Neuronal stem cell (in vitro differentiated cells): ENCODE results near the gene SGTA.
A peak's percentile ranks its signal among the peaks of the same experiment; 100 is the strongest.

Experiments
- DNase-seq: peaks from one replicate; pipeline ENCODE4 v3.0.0-alpha.2; 2013; ENCODE audit warnings: low spot score
- H2AFZ ChIP-seq: one replicate; pipeline ENCODE4 v1.6.1; 2013; ENCODE audit warnings: mild to moderate bottlenecking, low read length, inconsistent platforms
- H2AK5ac ChIP-seq: 2 replicates; pipeline ENCODE4 v1.6.1; 2013; ENCODE audit warnings: low read depth, mild to moderate bottlenecking, inconsistent platforms, low read length, moderate library complexity, mixed read lengths
- H2BK120ac ChIP-seq: 2 replicates; pipeline ENCODE4 v1.6.1; 2013; ENCODE audit warnings: low read depth, mild to moderate bottlenecking, inconsistent platforms, low read length, moderate library complexity, mixed read lengths
- H2BK12ac ChIP-seq: one replicate; pipeline ENCODE4 v1.6.1; 2013; ENCODE audit warnings: low read length, inconsistent platforms
- H2BK15ac ChIP-seq: 2 replicates; pipeline ENCODE4 v1.6.1; 2013; ENCODE audit warnings: mild to moderate bottlenecking, low read length, inconsistent platforms, mixed read lengths
- H2BK5ac ChIP-seq: one replicate; pipeline ENCODE4 v1.6.1; 2013; ENCODE audit warnings: inconsistent platforms, mild to moderate bottlenecking, low read length, moderate library complexity
- H3K14ac ChIP-seq: one replicate; pipeline ENCODE4 v1.6.1; 2013; ENCODE audit warnings: low read length, inconsistent platforms
- H3K18ac ChIP-seq: 2 replicates; pipeline ENCODE4 v1.6.1; 2013; ENCODE audit warnings: low read length, inconsistent platforms
- H3K23ac ChIP-seq: 2 replicates; pipeline ENCODE4 v1.6.1; 2013; ENCODE audit warnings: low read depth, mild to moderate bottlenecking, mixed read lengths, low read length, inconsistent platforms; ENCODE audit not compliant: poor library complexity
- H3K27ac ChIP-seq: replicated peaks from 3 replicates; pipeline ENCODE4 v1.5.1; 2013; ENCODE audit warnings: low read length, inconsistent platforms
- H3K27me3 ChIP-seq, 3 experiments: 2 replicates each; pipeline ENCODE4 v1.6.1; 2013; ENCODE audit warnings: low read length in 3 of 3, mild to moderate bottlenecking in 2 of 3, inconsistent platforms in 1 of 3, low read depth in 1 of 3, mixed read lengths in 1 of 3, moderate library complexity in 1 of 3; ENCODE audit not compliant: control insufficient read depth in 3 of 3, insufficient read depth in 3 of 3
- H3K36me3 ChIP-seq, 2 donors: replicated peaks in 1 of 2; 2 replicates each; pipeline ENCODE4 v1.6.1; 2013; ENCODE audit warnings: low read length in 2 of 2; ENCODE audit not compliant: control insufficient read depth in 2 of 2, insufficient read depth in 2 of 2
- H3K4ac ChIP-seq: 2 replicates; pipeline ENCODE4 v1.6.1; 2013; ENCODE audit warnings: inconsistent platforms, mild to moderate bottlenecking, low read length, moderate library complexity
- H3K4me1 ChIP-seq, 2 donors: 1 replicate in 1 of 2; 2 replicates in 1 of 2; pipeline ENCODE4 v1.6.1; 2013; ENCODE audit warnings: low read length in 2 of 2, low read depth in 1 of 2; ENCODE audit not compliant: control insufficient read depth in 2 of 2, insufficient read depth in 1 of 2
- H3K4me2 ChIP-seq: one replicate; pipeline ENCODE4 v1.6.1; 2013; ENCODE audit warnings: mild to moderate bottlenecking, low read length, inconsistent platforms; ENCODE audit not compliant: insufficient read depth, poor library complexity, severe bottlenecking
- H3K4me3 ChIP-seq, 2 donors: 2 replicates each; pipeline ENCODE4 v1.5.1; 2013; ENCODE audit warnings: low read length in 2 of 2, mild to moderate bottlenecking in 2 of 2, inconsistent platforms in 1 of 2, moderate library complexity in 1 of 2
- H3K79me1 ChIP-seq: one replicate; pipeline ENCODE4 v1.6.1; 2013; ENCODE audit warnings: low read depth, mild to moderate bottlenecking, inconsistent platforms, low read length, moderate library complexity
- H3K9ac ChIP-seq: one replicate; pipeline ENCODE4 v1.6.1; 2013; ENCODE audit warnings: mild to moderate bottlenecking, low read depth, low read length, inconsistent platforms; ENCODE audit not compliant: poor library complexity
- H3K9me3 ChIP-seq, 2 donors: replicated peaks in 1 of 2; 2 replicates each; pipeline versions ENCODE3 to v1.6.1; 2013; ENCODE audit warnings: low read length in 2 of 2, mild to moderate bottlenecking in 2 of 2, inconsistent platforms in 1 of 2, low read depth in 1 of 2, mixed read lengths in 1 of 2, moderate library complexity in 1 of 2; ENCODE audit not compliant: control insufficient read depth in 2 of 2, insufficient read depth in 1 of 2
- H4K8ac ChIP-seq: one replicate; pipeline ENCODE4 v1.6.1; 2013; ENCODE audit warnings: low read depth, mild to moderate bottlenecking, inconsistent platforms, low read length, moderate library complexity
- H4K91ac ChIP-seq: one replicate; pipeline ENCODE4 v1.6.1; 2013; ENCODE audit warnings: low read length, low read depth, mild to moderate bottlenecking, inconsistent platforms; ENCODE audit not compliant: poor library complexity
- WGBS, 2 donors: extraction: QIAGEN DNeasy Blood & Tissue Kit; methylation state at CpG; one replicate each; pipeline ENCODE4 v1.1.7; 2013; ENCODE audit warnings: missing lambda C conversion rate in 2 of 2, mixed read lengths in 1 of 2; ENCODE audit not compliant: insufficient read length in 2 of 2, insufficient replicate concordance in 1 of 2; ENCODE audit errors: extremely low coverage in 2 of 2; 5-methylcytosine and 5-hydroxymethylcytosine counted together

Gene SGTA

GRCh38 chr19:2799273-2800020, 16.4 kb upstream of the SGTA start:
- Histone ChIP-seq H3K14ac (no peak overlapping the region), H3K79me1 (peaks cover 27% of the 10 kb centered on the region), H3K9ac (peak overlapping the region; percentile 21), H3K4ac (no peak overlapping the region), H2BK120ac (no peak overlapping the region), H2AK5ac (no peak overlapping the region), H3K4me2 (no peak overlapping the region), H3K18ac (no peak overlapping the region), H4K91ac (no peak overlapping the region), H3K27me3 (no peaks in the 10 kb centered on the region), H2BK5ac (no peak overlapping the region), H3K4me1 (no peaks in the 10 kb centered on the region), H2AFZ (no peak overlapping the region), H2BK15ac (no peak overlapping the region), H3K36me3 (peaks cover 65 to 98% of the 10 kb centered on the region in 2 donors), H2BK12ac (no peak overlapping the region), H3K27ac (no peak overlapping the region), H3K9me3 (no peaks in the 10 kb centered on the region), H3K4me3 (no peak overlapping the region), H3K23ac (no peak overlapping the region), H4K8ac (no peak overlapping the region)
- WGBS, 2 donors = no CpG with 5 or more reads among the region's 41 CpGs
- DNase-seq = no peak

DNA sequence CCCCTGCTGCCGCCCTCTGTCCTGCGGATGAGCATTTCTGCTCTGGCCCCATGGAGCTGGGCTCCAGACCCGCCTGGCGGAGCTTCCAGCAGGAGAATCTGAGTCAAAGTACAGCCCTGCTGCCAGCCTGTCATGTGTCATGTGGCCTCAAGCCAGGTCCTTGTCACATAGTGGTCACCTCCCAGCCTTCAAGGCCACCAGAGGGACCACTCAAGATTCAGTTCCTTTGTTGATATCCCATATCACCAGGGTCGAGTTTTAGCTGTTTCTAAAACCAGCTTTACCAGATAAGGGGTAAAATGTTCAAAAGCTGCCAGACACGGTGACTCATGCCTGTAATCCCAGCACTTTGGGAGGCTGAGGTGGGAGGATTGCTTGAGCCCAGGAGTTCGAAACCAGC, 15.7 kb upstream of the SGTA start:
- H3K27me3 ChIP-seq = no peaks in the 10 kb centered on the region
- H3K4me3 ChIP-seq = no peak overlapping the region
- no peak overlapping the region for H3K18ac ChIP-seq
- H2BK5ac ChIP-seq = no peak overlapping the region
- no CpG with 5 or more reads among the region's 7 CpGs for WGBS, 2 donors
- H3K9ac ChIP-seq = no peak overlapping the region
- H3K4ac ChIP-seq = no peak overlapping the region
- H3K4me1 ChIP-seq = no peaks in the 10 kb centered on the region
- H3K79me1 ChIP-seq = peaks cover 28% of the 10 kb centered on the region
- no peak overlapping the region for H3K27ac ChIP-seq
- H3K9me3 ChIP-seq = no peaks in the 10 kb centered on the region
- H2AK5ac ChIP-seq = no peak overlapping the region
- H4K8ac ChIP-seq = no peak overlapping the region
- peaks cover 68 to 98% of the 10 kb centered on the region in 2 donors for H3K36me3 ChIP-seq
- no peak overlapping the region for H3K14ac ChIP-seq
- no peak for DNase-seq
- no peak overlapping the region for H2BK15ac ChIP-seq
- no peak overlapping the region for H2BK120ac ChIP-seq
- no peak overlapping the region for H4K91ac ChIP-seq
- no peak overlapping the region for H3K23ac ChIP-seq
- H3K4me2 ChIP-seq = no peak overlapping the region
- no peak overlapping the region for H2BK12ac ChIP-seq
- no peak overlapping the region for H2AFZ ChIP-seq

DNA sequence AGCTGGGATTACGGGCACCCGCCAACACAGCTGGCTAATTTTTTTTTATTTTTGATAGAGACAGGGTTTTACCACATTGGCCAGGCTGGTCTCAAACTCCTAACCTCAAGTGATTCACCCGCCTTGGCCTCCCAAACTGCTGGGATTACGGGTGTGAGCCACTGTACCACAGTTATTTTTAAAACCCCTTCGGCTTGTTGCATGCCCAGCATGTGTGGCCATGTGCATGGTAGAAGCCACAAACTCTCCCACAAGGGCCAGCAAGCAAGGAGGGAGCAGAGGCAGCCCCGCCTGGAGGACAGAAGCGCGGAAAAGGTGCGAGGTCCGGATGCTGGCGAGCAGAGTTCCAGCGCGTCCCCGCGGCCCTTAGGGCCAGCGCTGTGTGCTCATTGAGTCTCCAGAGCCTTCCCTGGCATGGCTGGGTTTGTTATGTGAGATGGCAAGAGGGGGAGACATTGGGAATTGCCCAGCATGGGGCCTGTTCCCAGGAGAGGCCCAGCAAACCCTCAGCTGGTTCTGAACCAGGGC, 15.1 kb upstream of the SGTA start:
- Histone ChIP-seq H3K18ac (no peak overlapping the region), H4K91ac (no peak overlapping the region), H3K27me3 (no peaks in the 10 kb centered on the region), H3K23ac (no peak overlapping the region), H3K9ac (no peak overlapping the region), H3K9me3 (no peaks in the 10 kb centered on the region), H3K79me1 (peaks cover 25% of the 10 kb centered on the region), H2BK5ac (no peak overlapping the region), H3K27ac (no peak overlapping the region), H2AFZ (no peak overlapping the region), H3K36me3 (peaks cover 69 to 98% of the 10 kb centered on the region in 2 donors), H2AK5ac (no peak overlapping the region), H3K14ac (no peak overlapping the region), H2BK120ac (no peak overlapping the region), H2BK15ac (no peak overlapping the region), H4K8ac (no peak overlapping the region), H3K4ac (no peak overlapping the region), H3K4me2 (no peak overlapping the region), H3K4me3 (no peak overlapping the region), H2BK12ac (no peak overlapping the region), H3K4me1 (no peaks in the 10 kb centered on the region)
- WGBS, 2 donors = no CpG with 5 or more reads among the region's 16 CpGs
- no peak for DNase-seq

DNA sequence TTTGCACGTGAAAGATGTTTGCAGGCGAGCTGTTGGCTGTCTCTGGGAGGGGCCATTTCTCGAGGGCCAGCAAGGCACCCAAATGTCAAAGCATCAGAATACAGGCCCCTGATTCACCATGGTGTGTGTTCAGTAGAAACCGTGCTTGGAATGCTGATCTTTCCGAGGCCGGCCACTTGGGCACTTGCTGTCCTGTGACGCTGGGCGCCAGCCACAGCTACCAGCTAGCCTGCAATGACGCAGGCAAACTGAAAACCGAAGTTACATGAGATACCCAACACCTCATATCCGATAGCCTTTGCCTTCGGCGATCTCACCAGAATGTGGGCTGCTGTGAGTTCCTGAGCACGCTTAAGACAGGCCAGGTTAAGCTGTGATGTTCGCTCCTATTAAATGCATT, 14.2 kb upstream of the SGTA start:
- no peak overlapping the region for H3K4ac ChIP-seq
- DNase-seq = no peak
- H3K27ac ChIP-seq = no peak overlapping the region
- H3K14ac ChIP-seq = no peak overlapping the region
- no peak overlapping the region for H3K18ac ChIP-seq
- no peak overlapping the region for H4K8ac ChIP-seq
- no peak overlapping the region for H2BK15ac ChIP-seq
- H4K91ac ChIP-seq = no peak overlapping the region
- no peak overlapping the region for H3K9ac ChIP-seq
- no peak overlapping the region for H2BK12ac ChIP-seq
- H3K27me3 ChIP-seq = no peaks in the 10 kb centered on the region
- H2BK5ac ChIP-seq = no peak overlapping the region
- no CpG with 5 or more reads among the region's 15 CpGs for WGBS, 2 donors
- no peak overlapping the region for H3K23ac ChIP-seq
- H2AK5ac ChIP-seq = no peak overlapping the region
- no peak overlapping the region for H3K4me2 ChIP-seq
- H3K79me1 ChIP-seq = peaks cover 17% of the 10 kb centered on the region
- H3K36me3 ChIP-seq = peaks cover 60 to 98% of the 10 kb centered on the region in 2 donors
- no peak overlapping the region for H3K4me3 ChIP-seq
- no peaks in the 10 kb centered on the region for H3K4me1 ChIP-seq
- H3K9me3 ChIP-seq = no peaks in the 10 kb centered on the region
- H2AFZ ChIP-seq = no peak overlapping the region
- no peak overlapping the region for H2BK120ac ChIP-seq
